HG03025 (cell line): ENCODE measurements around the gene CCSER2.
"Not testable (repeated sequence)": the region's sequence is repeated elsewhere in the genome, so short reads cannot be mapped to it uniquely, and the experiment has no call there.

Experiments
- ATAC-seq: cut with Tn5 transposase; IDR thresholded peaks from one replicate; pipeline ENCODE4 v1.9.1; 2021; ENCODE audit warnings: mild to moderate bottlenecking, moderate library complexity; ENCODE audit not compliant: unreplicated experiment, low FRiP score

CCSER2 gene

GRCh38 chr10:84344526-84344925 is 16.1 kb downstream of the CCSER2 start:
- no peak for ATAC-seq

- ATAC-seq = not testable (repeated sequence)
These were observed 19.2 kb downstream of the CCSER2 start for GRCh38 chr10:84347575-84348002.

GRCh38 chr10:84348447-84348846 is 20.1 kb downstream of the CCSER2 start:
- no peak for ATAC-seq

GRCh38 chr10:84348860-84349259 is 20.5 kb downstream of the CCSER2 start:
- ATAC-seq = no peak

GRCh38 chr10:84352251-84352842 is 24.0 kb downstream of the CCSER2 start:
- ATAC-seq = peak; percentile 84

GRCh38 chr10:84353052-84353803 is 24.8 kb downstream of the CCSER2 start:
- ATAC-seq = no peak

GRCh38 chr10:84354623-84355022 is 26.2 kb downstream of the CCSER2 start:
- ATAC-seq = no peak

GRCh38 chr10:84355106-84355505 is 26.7 kb downstream of the CCSER2 start:
- ATAC-seq = no peak

- no peak for ATAC-seq
These were observed 28.5 kb downstream of the CCSER2 start for GRCh38 chr10:84356928-84357327.

- no peak for ATAC-seq
These were observed 30.4 kb downstream of the CCSER2 start for GRCh38 chr10:84358743-84359142.

GRCh38 chr10:84360637-84361365 is 32.4 kb downstream of the CCSER2 start:
- no peak for ATAC-seq

GRCh38 chr10:84365335-84365881 is 37.0 kb downstream of the CCSER2 start:
- ATAC-seq = no peak

GRCh38 chr10:84366041-84366440 is 37.7 kb downstream of the CCSER2 start:
- ATAC-seq = no peak

GRCh38 chr10:84367256-84367655 is 38.9 kb downstream of the CCSER2 start:
- ATAC-seq = no peak

GRCh38 chr10:84368828-84369227 is 40.4 kb downstream of the CCSER2 start:
- ATAC-seq = no peak

GRCh38 chr10:84370283-84370682 is 41.9 kb downstream of the CCSER2 start:
- ATAC-seq = no peak

GRCh38 chr10:84371944-84372343 is 43.6 kb downstream of the CCSER2 start:
- no peak for ATAC-seq

GRCh38 chr10:84373000-84373399 is 44.6 kb downstream of the CCSER2 start:
- ATAC-seq = no peak

GRCh38 chr10:84374455-84374854 is 46.1 kb downstream of the CCSER2 start:
- no peak for ATAC-seq

GRCh38 chr10:84375011-84375410 is 46.6 kb downstream of the CCSER2 start:
- no peak for ATAC-seq

- ATAC-seq = no peak
These were observed 47.5 kb downstream of the CCSER2 start for GRCh38 chr10:84375881-84376280.
